ENCODE data around the gene VANGL2. TPM values are rescaled to one million over a fixed set of nuclear protein-coding genes. Genes with fewer than 3 reads are reported as not detected.

The VANGL2 gene
- total RNA-seq, 1 donor from 2014 or later = 2.1 TPM

DNA sequence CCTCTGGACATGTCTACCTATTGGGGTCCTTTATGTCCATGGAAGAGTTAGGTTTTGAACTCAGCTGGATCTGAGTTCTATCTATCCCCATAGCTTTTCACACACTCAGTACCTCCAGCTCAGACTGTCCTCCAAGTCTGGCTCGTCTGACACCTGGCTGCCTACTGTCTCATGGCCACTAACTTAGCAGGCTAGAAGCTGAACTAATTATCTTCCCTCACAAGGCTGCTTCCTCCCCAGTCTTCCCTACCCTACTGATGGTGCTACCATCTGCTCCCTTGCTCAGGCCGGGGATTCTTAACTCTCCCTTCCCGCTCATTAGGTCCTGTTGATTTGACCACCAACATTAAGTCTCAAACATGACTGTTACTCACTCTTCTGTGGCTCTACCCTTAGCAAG is 13.4 kb downstream of the VANGL2 start:
- peaks cover 3% of the 10 kb centered on the region for H3K4me1 ChIP-seq
- DNase-seq = no peak
- H3K9me3 ChIP-seq (replicated peaks) = no peaks in the 10 kb centered on the region
- no peaks in the 10 kb centered on the region for H3K27me3 ChIP-seq (ENCODE audit: low read depth)
- H3K36me3 ChIP-seq = no peaks in the 10 kb centered on the region
- no peak overlapping the region for H3K4me3 ChIP-seq
- H3K27ac ChIP-seq (replicated peaks) = no peak overlapping the region
- intact Hi-C loops (cut with micrococcal nuclease) = no loop called here
- no peak for TF ChIP-seq CTCF (IDR thresholded peaks at IDR 0.05; ENCODE audit: borderline replicate concordance)

DNA sequence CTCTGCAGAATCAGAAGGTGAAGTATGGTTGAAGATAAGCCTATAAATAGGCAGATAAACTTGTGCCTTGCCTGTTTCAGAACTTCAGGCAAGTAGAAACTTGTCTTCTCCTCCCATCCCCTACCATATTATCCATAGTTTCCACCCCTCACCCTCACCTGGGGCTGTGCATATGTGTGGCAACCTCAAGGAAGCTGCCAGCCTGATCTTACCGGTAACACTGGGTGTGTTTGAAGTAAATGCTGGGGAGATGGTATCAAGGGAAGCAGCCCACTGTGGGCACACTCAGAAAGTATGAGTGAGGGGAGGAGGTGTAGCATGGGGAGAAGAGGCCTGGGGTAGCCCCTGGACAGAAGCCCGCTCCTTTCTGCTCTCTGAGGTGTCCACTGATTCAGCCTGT is 14.5 kb downstream of the VANGL2 start:
- Histone ChIP-seq H3K4me3 (no peak overlapping the region), H3K27ac (replicated peaks) (no peak overlapping the region), H3K9me3 (replicated peaks) (no peaks in the 10 kb centered on the region), H3K4me1 (peaks cover 3% of the 10 kb centered on the region), H3K36me3 (peaks cover 3% of the 10 kb centered on the region), H3K27me3 (ENCODE audit: low read depth) (no peaks in the 10 kb centered on the region)
- no peak for TF ChIP-seq CTCF (IDR thresholded peaks at IDR 0.05; ENCODE audit: borderline replicate concordance)
- intact Hi-C loops (cut with micrococcal nuclease) = no loop called here
- no peak for DNase-seq

DNA sequence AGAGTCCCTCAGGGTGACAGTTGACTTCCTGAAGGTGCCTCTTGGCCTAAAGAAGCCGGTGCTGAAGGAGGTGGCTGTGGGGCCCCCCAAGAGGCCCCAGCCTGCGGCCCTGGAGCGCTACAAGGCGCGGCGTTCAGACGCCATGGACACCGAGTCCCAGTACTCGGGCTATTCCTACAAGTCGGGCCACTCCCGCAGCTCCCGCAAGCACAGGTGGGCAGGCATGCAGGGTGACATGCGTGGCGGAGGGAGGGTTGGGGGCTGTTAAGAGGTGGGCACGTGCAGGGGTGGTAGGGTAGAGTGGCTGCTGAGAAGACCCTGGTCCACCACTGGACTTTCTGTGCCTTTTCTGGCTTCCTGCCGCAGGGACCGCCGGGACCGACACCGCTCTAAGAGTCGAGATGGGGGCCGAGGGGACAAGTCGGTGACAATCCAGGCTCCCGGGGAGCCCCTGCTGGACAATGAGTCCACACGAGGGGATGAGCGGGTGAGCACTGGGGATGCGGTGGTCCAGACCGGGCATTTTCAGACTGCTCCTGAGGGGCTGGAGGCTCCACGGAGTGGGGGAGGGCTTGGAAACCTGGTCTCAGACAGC is 15.4 kb downstream of the VANGL2 start:
- intact Hi-C loops (cut with micrococcal nuclease) = no loop called here

GRCh38 chr1:160416369-160416768 is 16.0 kb downstream of the VANGL2 start:
- H3K27me3 ChIP-seq (ENCODE audit: low read depth) = no peaks in the 10 kb centered on the region
- H3K36me3 ChIP-seq = peaks cover 3% of the 10 kb centered on the region
- no peak for DNase-seq
- H3K4me1 ChIP-seq = peaks cover 3% of the 10 kb centered on the region
- peak; percentile 35 for TF ChIP-seq CTCF (IDR thresholded peaks at IDR 0.05; ENCODE audit: borderline replicate concordance)
- no peak overlapping the region for H3K27ac ChIP-seq (replicated peaks)
- H3K4me3 ChIP-seq = no peak overlapping the region
- no peaks in the 10 kb centered on the region for H3K9me3 ChIP-seq (replicated peaks)
- intact Hi-C loops (cut with micrococcal nuclease) = no loop called here

More for the DNA sequence above, 15.4 kb downstream of the VANGL2 start:
- H3K27ac ChIP-seq (replicated peaks) = no peak overlapping the region
- H3K9me3 ChIP-seq (replicated peaks) = no peaks in the 10 kb centered on the region
- H3K36me3 ChIP-seq = peaks cover 3% of the 10 kb centered on the region
- H3K4me1 ChIP-seq = peaks cover 3% of the 10 kb centered on the region
- TF ChIP-seq CTCF (IDR thresholded peaks at IDR 0.05; ENCODE audit: borderline replicate concordance) = no peak
- no peaks in the 10 kb centered on the region for H3K27me3 ChIP-seq (ENCODE audit: low read depth)
- DNase-seq = no peak
- no peak overlapping the region for H3K4me3 ChIP-seq

DNA sequence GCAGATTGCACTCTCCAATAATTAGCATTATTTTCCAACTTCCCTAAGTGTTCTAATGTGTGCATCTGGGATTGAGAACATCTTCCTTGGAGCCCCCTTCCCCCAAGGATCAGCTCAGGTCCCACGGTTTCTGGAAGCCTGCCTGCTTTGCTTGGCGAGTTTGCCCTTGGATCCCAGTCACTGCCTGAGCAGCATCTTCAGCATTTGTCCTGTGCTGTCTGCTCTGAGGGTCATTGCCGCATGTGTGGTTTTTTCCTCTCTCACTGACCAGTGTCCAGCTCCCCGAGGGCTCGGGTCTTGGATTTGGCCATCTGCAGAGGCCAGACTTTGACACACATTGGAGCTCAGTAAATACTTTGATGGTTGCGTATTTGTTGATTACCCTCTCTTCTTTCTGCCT is 18.1 kb downstream of the VANGL2 start:
- DNase-seq = no peak
- Histone ChIP-seq H3K36me3 (peaks cover 3% of the 10 kb centered on the region), H3K4me3 (no peak overlapping the region), H3K27me3 (ENCODE audit: low read depth) (no peaks in the 10 kb centered on the region), H3K27ac (replicated peaks) (no peak overlapping the region), H3K4me1 (no peaks in the 10 kb centered on the region), H3K9me3 (replicated peaks) (no peaks in the 10 kb centered on the region)
- intact Hi-C loops (cut with micrococcal nuclease) = no loop called here
- TF ChIP-seq CTCF (IDR thresholded peaks at IDR 0.05; ENCODE audit: borderline replicate concordance) = no peak
